ENCODE data around the gene HTR6. TPM values are rescaled to one million over a fixed set of nuclear protein-coding genes. Genes with fewer than 3 reads are reported as not detected.

Gene HTR6
- polyA plus RNA-seq, 1 donor (not counting 4 experiments of a cell fraction or from before 2014, with no cell fraction given) = not detected

DNA sequence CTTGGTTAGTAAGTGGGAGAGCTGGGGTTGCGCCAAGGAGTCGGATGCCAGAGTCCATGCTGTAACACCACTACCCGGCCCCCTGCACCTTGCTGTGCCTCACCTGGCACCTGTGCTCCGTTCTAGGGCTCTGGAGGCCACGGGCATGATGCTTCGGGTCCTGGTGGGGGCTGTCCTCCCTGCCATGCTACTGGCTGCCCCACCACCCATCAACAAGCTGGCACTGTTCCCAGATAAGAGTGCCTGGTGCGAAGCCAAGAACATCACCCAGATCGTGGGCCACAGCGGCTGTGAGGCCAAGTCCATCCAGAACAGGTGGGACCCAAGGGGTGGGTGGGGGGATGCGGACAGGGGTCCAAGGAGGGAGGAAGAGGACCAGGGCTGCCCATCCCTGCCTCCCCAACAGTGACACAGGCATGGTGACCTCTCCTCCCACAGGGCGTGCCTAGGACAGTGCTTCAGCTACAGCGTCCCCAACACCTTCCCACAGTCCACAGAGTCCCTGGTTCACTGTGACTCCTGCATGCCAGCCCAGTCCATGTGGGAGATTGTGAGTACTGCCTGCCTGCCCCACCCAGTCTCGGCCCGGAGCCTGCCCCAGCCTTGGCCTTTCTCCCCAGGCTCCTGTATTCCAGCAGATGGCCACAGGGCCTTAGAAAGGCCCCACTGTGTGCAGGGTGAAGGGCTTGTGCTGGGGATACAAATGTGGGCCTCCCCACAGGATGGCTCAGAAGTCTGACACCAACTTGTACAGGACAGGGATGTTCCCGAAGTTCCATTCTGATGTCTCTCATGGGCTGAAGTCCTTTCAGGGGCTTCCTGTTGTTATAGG, 9.6 kb upstream of the HTR6 start:
- Histone ChIP-seq H2AFZ (ENCODE audit: control insufficient read depth, low read length) (no peak overlapping the region), H4K20me1 (ENCODE audit: control insufficient read depth, extremely low read depth, insufficient read depth, low read length) (no peaks in the 10 kb centered on the region), H3K4me1 (ENCODE audit: control insufficient read depth, extremely low read depth, insufficient read depth, low read length) (peaks cover 30% of the 10 kb centered on the region), H3K79me2 (ENCODE audit: control insufficient read depth, insufficient read depth, low read length) (peaks cover 20% of the 10 kb centered on the region), H3K27me3 (ENCODE audit: control insufficient read depth, extremely low read depth, insufficient read depth, low read length) (no peaks in the 10 kb centered on the region), H3K27ac (ENCODE audit: control insufficient read depth, insufficient read depth, low read length) (no peak overlapping the region), H3K4me2 (ENCODE audit: control insufficient read depth, extremely low read depth, insufficient read depth, low read depth, low read length) (no peak overlapping the region), H3K9ac (ENCODE audit: control insufficient read depth, extremely low read depth, insufficient read depth, low read length) (no peak overlapping the region), H3K4me3 (ENCODE audit: control insufficient read depth in 2 of 3, extremely low read depth in 1 of 3, insufficient read depth in 2 of 3, low read depth in 1 of 3, low read length in 3 of 3) (no peak overlapping the region), H3K9me1 (ENCODE audit: control insufficient read depth, extremely low read depth, insufficient read depth, low read length) (peaks cover 2% of the 10 kb centered on the region), H3K36me3 (ENCODE audit: control insufficient read depth in 2 of 2, extremely low read depth in 1 of 2, insufficient read depth in 2 of 2, low read length in 2 of 2) (peaks cover 3 to 11% of the 10 kb centered on the region in 2 experiments), H3K9me3 (ENCODE audit: control insufficient read depth, low read depth, low read length) (no peaks in the 10 kb centered on the region)
- no peak for FAIRE-seq
- dilution Hi-C loops (cut with MboI; ENCODE audit: extremely low pct_ligation_motif_present, low sequenced_read_pairs) = no loop called here
- no peak for TF ChIP-seq EZH2 (IDR thresholded peaks at IDR 0.05; ENCODE audit: low read length)
- TF ChIP-seq, protein P1, sequence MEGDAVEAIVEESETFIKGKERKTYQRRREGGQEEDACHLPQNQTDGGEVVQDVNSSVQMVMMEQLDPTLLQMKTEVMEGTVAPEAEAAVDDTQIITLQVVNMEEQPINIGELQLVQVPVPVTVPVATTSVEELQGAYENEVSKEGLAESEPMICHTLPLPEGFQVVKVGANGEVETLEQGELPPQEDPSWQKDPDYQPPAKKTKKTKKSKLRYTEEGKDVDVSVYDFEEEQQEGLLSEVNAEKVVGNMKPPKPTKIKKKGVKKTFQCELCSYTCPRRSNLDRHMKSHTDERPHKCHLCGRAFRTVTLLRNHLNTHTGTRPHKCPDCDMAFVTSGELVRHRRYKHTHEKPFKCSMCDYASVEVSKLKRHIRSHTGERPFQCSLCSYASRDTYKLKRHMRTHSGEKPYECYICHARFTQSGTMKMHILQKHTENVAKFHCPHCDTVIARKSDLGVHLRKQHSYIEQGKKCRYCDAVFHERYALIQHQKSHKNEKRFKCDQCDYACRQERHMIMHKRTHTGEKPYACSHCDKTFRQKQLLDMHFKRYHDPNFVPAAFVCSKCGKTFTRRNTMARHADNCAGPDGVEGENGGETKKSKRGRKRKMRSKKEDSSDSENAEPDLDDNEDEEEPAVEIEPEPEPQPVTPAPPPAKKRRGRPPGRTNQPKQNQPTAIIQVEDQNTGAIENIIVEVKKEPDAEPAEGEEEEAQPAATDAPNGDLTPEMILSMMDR (optimal IDR thresholded peaks at IDR 0.05 in 1 of 3, IDR thresholded peaks at IDR 0.05 in 1 of 3, conservative IDR thresholded peaks at IDR 0.05 in 1 of 3; ENCODE audit: extremely low read depth in 1 of 3, insufficient read depth in 2 of 3, low read length in 3 of 3) = no peak
- DNase-seq (ENCODE audit: low read depth, low spot score) = no peak

- Histone ChIP-seq H3K9ac (ENCODE audit: control insufficient read depth, extremely low read depth, insufficient read depth, low read length) (no peak overlapping the region), H3K4me2 (ENCODE audit: control insufficient read depth, extremely low read depth, insufficient read depth, low read depth, low read length) (no peak overlapping the region), H3K36me3 (ENCODE audit: control insufficient read depth in 2 of 2, extremely low read depth in 1 of 2, insufficient read depth in 2 of 2, low read length in 2 of 2) (peaks cover 3 to 11% of the 10 kb centered on the region in 2 experiments), H3K79me2 (ENCODE audit: control insufficient read depth, insufficient read depth, low read length) (peaks cover 16% of the 10 kb centered on the region), H3K9me1 (ENCODE audit: control insufficient read depth, extremely low read depth, insufficient read depth, low read length) (peaks cover 2% of the 10 kb centered on the region), H3K27me3 (ENCODE audit: control insufficient read depth, extremely low read depth, insufficient read depth, low read length) (no peaks in the 10 kb centered on the region), H3K4me3 (ENCODE audit: control insufficient read depth in 2 of 3, extremely low read depth in 1 of 3, insufficient read depth in 2 of 3, low read depth in 1 of 3, low read length in 3 of 3) (no peak overlapping the region), H4K20me1 (ENCODE audit: control insufficient read depth, extremely low read depth, insufficient read depth, low read length) (peaks cover 2% of the 10 kb centered on the region), H3K4me1 (ENCODE audit: control insufficient read depth, extremely low read depth, insufficient read depth, low read length) (peaks cover 30% of the 10 kb centered on the region), H3K27ac (ENCODE audit: control insufficient read depth, insufficient read depth, low read length) (no peak overlapping the region), H2AFZ (ENCODE audit: control insufficient read depth, low read length) (no peak overlapping the region), H3K9me3 (ENCODE audit: control insufficient read depth, low read depth, low read length) (no peaks in the 10 kb centered on the region)
- DNase-seq (ENCODE audit: low read depth, low spot score) (no peak), FAIRE-seq (no peak)
- TF ChIP-seq, protein P1 (optimal IDR thresholded peaks at IDR 0.05 in 1 of 3, IDR thresholded peaks at IDR 0.05 in 1 of 3, conservative IDR thresholded peaks at IDR 0.05 in 1 of 3; ENCODE audit: extremely low read depth in 1 of 3, insufficient read depth in 2 of 3, low read length in 3 of 3) = no peak
- no peak for TF ChIP-seq EZH2 (IDR thresholded peaks at IDR 0.05; ENCODE audit: low read length)
- dilution Hi-C loops (cut with MboI; ENCODE audit: extremely low pct_ligation_motif_present, low sequenced_read_pairs) = no loop called here
Measured at GRCh38 chr1:19655718-19656080, 9.0 kb upstream of the HTR6 start.

Measured in keratinocyte (primary cell).